ENCODE data around the gene IL13.

IL13 gene

DNA sequence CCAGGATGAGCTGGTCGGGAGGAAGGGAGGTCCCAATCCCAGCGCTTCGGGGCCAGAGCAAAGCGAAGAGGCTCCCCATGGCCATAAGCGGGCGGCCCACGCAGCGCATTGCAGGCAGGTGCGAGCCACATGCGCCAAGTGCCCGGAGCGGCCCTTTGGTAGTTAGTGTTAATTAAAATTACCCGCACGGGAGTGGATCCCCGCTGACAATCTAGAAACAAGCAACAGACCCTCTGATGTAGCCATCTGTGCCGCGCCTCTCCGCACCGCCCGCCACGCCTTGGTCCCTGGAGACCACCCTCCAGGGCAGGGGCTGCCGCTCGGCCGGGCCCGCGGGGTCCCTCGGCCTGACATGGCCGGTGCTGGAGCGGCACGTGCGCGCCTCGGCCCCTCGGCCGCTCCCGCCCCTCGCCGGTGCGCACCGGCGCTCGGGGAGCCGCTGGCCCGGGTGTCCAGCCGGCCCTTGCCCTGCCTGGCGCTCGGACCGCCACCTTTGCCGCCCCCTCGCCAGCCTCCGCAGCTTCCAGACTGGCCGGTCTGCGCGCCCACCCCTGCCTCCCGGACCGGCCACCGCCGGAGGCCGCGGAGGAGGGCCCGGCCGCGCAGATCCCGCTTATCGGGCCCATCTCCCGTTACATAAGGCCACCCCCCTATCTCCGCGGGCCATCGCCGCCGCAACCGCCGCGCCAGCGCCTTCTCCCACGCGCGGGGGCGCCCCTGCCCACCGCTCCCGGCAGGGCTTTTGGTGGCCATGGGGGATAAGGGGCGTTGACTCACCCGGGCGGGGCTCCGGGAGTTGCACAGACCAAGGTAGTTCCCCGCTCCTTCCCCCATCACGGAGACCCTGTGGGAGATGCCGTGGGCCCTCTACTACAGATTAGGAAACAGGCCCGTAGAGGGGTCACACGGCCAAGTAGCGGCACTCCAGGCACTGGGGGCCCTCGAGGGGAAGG is 1.9 kb upstream of the IL13 start:
- no peak for DNase-seq (ENCODE audit: low spot score)

DNA sequence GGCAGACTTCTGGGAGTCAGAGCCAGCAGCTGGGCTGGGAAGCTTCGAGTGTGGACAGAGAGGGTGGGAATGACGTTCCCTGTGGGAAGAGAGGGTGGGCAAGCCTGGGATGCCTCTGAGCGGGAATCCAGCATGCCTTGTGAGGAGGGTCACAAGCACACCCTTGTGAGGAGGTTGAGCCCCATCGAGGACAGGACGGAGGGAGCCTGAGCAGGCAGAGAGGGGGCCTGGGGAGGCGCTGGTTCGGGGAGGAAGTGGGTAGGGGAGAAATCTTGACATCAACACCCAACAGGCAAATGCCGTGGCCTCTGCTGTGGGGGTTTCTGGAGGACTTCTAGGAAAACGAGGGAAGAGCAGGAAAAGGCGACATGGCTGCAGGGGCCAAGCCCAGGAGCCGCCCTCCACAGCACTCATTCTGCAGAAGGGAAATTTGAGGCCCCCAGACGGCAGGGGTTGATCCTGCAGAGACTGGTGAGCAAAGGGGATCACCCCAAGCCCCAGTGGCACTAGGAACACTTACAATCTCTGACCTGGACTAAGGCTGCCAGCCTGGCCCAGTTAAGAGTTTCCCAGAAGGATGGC is 1.1 kb upstream of the IL13 start:
- DNase-seq (ENCODE audit: low spot score) = no peak

DNA sequence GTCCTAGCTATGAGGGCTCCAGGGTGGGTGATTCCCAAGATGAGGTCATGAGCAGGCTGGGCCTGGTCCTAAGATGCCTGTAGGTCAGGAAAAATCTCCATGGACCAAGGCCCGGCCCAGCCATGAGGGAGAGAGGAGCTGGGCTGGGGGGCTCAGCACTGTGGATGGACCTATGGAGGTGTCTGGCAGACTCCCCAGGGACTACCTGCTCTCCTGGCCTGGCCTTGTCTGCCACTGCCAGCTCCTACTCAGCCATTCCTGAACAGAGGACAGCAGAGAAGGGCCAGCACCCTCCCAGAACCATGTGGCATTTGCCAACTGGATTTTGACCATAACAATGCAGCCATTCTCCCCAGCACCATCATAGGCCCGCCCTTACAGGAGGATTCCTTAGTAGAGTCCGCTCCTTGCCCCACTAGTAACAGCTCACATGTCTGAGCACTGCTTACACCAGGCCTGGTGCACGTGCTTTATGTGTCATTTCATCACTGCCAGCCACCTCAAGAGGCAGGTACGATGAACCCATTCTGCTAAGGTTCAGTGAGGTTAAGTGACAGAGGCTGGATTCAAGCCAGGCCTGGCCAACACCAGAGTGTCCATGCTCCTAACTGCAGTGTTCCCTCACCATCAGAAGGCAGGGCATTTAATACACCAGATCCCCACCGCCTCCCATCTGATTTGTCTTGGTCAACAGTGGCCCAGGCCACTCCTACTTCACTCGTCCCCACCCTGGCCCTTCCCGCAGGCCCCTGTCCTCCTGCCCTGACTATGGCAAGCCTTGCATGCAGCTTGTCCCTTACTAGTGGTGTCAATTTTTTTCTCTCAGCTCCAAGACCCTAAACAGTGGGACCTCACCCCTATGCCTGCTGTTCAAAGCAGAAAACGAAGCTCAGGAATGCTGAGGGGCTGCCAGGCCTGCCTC is 669 bp downstream of the IL13 start:
- DNase-seq (ENCODE audit: low spot score) = no peak

GRCh38 chr5:132659598-132660493 is 1.9 kb downstream of the IL13 start:
- DNase-seq (ENCODE audit: low spot score) = no peak

- DNase-seq (ENCODE audit: low spot score) = no peak
Observed at GRCh38 chr5:132661231-132662003, 3.4 kb downstream of the IL13 start.

GRCh38 chr5:132662004-132662401 is 4.0 kb downstream of the IL13 start:
- no peak for DNase-seq (ENCODE audit: low spot score)

GRCh38 chr5:132662925-132663770 is 5.2 kb downstream of the IL13 start:
- DNase-seq (ENCODE audit: low spot score) = no peak

- DNase-seq (ENCODE audit: low spot score) = no peak
Observed at GRCh38 chr5:132663771-132664695, 6.1 kb downstream of the IL13 start.

DNA sequence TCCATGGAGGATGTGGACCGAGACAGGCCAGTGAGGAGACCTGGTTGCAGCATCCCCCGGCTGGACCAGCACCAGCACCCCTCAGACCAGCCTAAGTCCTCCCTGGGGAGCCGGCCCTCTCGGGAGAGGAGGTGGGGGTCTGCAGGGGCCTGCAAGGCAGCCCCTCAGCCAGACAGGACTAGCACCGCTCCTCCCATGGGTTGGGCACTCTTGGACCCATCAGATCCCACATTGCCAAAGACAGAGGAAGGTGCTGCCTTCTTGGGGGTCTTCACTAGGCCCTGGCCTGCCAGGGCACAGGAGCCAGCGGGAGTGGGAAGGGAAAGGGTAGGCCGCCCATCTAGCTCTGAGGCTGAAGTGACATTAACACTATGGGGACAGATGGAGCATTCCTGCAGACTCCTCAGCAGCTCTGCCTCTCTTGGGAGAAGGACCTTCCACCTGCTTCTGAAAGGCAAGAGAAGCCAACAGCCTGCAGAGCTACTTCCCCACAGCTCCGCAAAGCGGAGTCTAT is 6.8 kb downstream of the IL13 start:
- no peak for DNase-seq (ENCODE audit: low spot score)

DNA sequence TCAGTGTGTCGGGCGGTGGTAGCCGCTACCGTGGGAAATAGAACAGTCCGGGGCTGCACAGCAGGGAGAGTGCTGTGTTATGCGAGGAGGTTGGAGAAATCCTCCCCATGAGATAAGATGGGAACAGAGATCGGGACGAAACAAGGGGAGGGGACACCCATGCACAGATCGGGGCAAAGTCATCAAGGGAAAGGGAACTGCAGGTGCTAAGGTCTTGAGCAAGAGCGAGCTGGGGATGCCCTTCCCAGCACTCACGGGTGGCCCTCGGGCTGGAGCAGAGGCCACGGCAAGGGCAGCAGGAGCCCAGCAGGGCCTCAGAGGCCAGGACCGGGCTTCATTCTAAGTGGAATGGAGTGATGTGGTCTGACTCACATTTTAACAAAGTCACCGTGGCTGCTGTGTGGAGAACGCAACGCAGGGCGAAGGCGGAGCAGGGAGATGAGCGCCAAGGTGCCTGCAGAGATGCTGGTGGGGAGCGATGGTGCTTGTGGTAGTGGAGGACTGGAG is 7.7 kb downstream of the IL13 start:
- no peak for DNase-seq (ENCODE audit: low spot score)

DNA sequence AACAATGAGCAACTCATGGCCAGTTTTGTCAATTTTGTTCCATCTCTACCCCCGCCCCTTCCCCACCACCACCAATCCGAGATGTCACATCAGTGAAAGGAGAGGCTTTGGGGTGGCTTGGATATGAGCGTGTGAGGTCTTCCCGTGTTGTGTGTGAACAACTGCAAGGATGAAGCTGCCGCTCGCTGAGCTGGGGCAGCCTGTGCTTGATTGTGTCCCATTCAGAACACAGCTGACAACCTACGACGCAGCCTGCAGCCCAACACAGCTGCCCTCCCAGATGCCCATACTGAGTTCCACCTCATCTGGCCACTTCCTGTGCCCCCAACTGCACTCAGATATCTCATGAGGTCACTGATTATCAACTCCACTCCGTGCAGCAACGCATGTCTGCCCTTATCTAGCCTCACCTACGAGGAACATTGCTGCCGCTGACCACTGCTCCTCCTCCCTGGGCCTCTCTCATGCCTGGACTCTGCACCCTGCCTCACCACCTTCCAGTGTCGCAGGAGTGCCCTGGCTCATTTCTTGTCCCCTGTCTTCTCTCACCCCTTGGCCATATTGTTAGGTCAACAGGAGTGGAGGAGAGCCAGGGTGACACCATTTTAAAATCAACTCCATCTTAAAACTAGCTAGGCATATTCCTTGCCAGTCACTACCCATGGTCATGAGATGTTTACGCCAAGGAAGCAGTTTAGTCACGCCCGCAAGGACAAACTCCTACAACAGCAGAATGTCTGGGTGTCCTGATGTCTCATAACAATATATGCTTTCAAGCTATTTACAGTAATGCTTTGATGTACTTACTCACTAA is 8.5 kb downstream of the IL13 start:
- no peak for DNase-seq (ENCODE audit: low spot score)

- DNase-seq (ENCODE audit: low spot score) = no peak
Observed at GRCh38 chr5:132667309-132667708, 9.3 kb downstream of the IL13 start.

DNA sequence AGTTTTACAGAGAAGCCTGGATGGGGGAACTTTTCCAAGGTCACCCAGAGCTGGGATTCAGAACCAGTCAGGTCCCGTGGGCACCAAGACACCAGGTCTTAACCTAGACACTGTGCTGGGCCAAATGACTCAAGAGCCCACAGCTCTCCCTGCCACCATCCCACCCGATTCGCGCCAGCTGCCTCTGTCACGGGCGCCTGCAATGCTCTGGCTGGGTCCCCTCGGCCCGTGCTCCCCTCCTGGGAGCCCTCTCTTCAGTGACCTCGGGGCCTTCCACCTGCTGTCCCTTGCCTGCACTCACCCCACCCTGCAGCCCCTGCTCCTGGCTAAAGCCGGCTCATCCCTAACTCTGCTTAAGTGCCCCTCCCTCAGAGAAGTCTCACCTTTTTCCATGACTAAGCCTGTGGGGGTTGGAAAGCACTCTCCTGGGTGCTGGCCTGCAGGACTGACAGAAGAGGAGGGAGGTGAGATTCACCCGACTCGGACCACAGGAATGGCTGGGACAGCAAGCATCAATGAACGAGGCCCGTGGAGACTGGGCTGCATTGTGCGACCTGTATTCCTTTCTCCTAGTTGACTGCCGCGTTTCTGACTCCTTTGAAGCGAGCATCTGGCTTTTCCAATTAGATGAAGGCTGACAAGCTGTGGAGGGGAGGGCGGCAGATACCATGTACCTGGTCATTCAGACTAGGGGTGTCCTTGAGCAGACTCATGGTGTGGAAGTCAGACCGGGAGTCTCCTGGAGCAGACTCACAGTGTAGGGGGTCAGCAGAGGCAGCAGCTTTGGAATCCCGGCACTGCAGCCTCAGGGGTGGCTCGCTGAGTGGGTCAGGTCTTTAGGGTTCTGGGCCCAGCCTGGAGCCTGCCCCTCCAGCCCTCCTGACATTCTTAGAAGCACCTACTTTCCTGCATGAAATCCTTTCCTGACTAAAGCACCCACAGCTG is 10.1 kb downstream of the IL13 start:
- DNase-seq (ENCODE audit: low spot score) = no peak

GRCh38 chr5:132668706-132669454 is 10.9 kb downstream of the IL13 start:
- no peak for DNase-seq (ENCODE audit: low spot score)

DNA sequence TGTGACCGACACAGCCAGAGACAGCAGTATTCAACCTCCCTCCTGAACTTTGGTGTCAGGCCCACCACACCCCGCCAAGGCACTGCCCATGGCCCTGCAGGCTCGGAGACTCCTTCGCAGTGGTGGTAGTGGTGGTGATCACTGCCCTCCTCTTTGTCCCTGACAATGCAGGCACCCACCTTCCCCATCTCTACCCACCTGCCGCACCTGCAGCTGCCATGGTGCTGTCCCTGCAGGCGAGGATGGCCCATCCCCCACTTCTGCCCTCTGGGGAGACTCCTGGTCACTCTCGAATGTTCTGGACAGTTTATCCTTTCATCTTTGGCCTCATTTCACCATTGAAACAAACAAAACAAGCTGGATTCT is 11.5 kb downstream of the IL13 start:
- no peak for DNase-seq (ENCODE audit: low spot score)
